GM12864 (cell line): ENCODE measurements around the gene PLA2G10.

Experiments used
- DNase-seq: peaks from one replicate; pipeline ENCODE4 v3.0.0-alpha.2; 2011; ENCODE audit warnings: low read depth
- H3K4me3 ChIP-seq: 2 replicates; pipeline ENCODE4 v1.5.1; 2011; ENCODE audit warnings: mild to moderate bottlenecking, low read depth, low read length, control low read depth
- CTCF ChIP-seq: IDR thresholded peaks from 2 replicates; pipeline ENCODE4 v1.5.1; 2011; ENCODE audit warnings: low read depth, mild to moderate bottlenecking, moderate library complexity, low read length, control low read depth, inconsistent platforms; ENCODE audit errors: missing control alignments

The PLA2G10 gene

GRCh38 chr16:14629919-14630619 is 64.0 kb downstream of the PLA2G10 start, which contains the start of gene PARN:
TSS of gene PARN (minus strand) at chr16:14630260. CDS start at chr16:14630125, 135 bp downstream.
- H3K4me3 ChIP-seq, result peak within 1 kb of the TSS; percentile 67
- no peak for TF ChIP-seq CTCF
- DNase-seq, result peak; percentile 95

GRCh38 chr16:14629612-14629918 is 64.5 kb downstream of the PLA2G10 start:
- H3K4me3 ChIP-seq, result peak overlapping the region; percentile 67
- no peak for DNase-seq
- no peak for TF ChIP-seq CTCF

- peak overlapping the region; percentile 67 for H3K4me3 ChIP-seq
- TF ChIP-seq CTCF, result no peak
- no peak for DNase-seq
Observed at GRCh38 chr16:14628806-14629611, 65.1 kb downstream of the PLA2G10 start.

- H3K4me3 ChIP-seq, result no peak overlapping the region
- DNase-seq, result no peak
- TF ChIP-seq CTCF, result no peak
Observed at GRCh38 chr16:14627078-14627477, 67.0 kb downstream of the PLA2G10 start.
